ENCODE results near the gene SAPCD2.

Gene SAPCD2

GRCh38 chr9:137110911-137111787, 40.8 kb upstream of the SAPCD2 start:
- TF ChIP-seq ZNF274 (IDR thresholded peaks at IDR 0.05; ENCODE audit: low read depth, low read length) (no peak), YY1 (IDR thresholded peaks at IDR 0.05; ENCODE audit: insufficient read depth, insufficient read length) (no peak), SUZ12 (IDR thresholded peaks at IDR 0.05; ENCODE audit: extremely low read depth, insufficient read depth, insufficient read length) (no peak)
- Histone ChIP-seq H3K27me3 (ENCODE audit: insufficient read depth, insufficient read length) (peaks cover 26% of the 10 kb centered on the region), H3K4me3 (ENCODE audit: insufficient read length, low read depth) (no peak overlapping the region), H3K9me3 (ENCODE audit: insufficient read depth, low read length) (no peaks in the 10 kb centered on the region), H3K36me3 (ENCODE audit: insufficient read depth, insufficient read length, low read length) (peaks cover 68% of the 10 kb centered on the region), H3K4me1 (ENCODE audit: insufficient read depth, insufficient read length) (peaks cover 11% of the 10 kb centered on the region), H3K9ac (ENCODE audit: insufficient read length, low read depth) (peak overlapping the region; percentile 4)
- no peak for DNase-seq (ENCODE audit: low read depth, low spot score)

GRCh38 chr9:137110147-137110910, 40.0 kb upstream of the SAPCD2 start:
- Histone ChIP-seq H3K9ac (ENCODE audit: insufficient read length, low read depth) (peak overlapping the region; percentile 10), H3K27me3 (ENCODE audit: insufficient read depth, insufficient read length) (peaks cover 21% of the 10 kb centered on the region), H3K4me3 (ENCODE audit: insufficient read length, low read depth) (no peak overlapping the region), H3K4me1 (ENCODE audit: insufficient read depth, insufficient read length) (peaks cover 6% of the 10 kb centered on the region), H3K9me3 (ENCODE audit: insufficient read depth, low read length) (no peaks in the 10 kb centered on the region), H3K36me3 (ENCODE audit: insufficient read depth, insufficient read length, low read length) (peaks cover 76% of the 10 kb centered on the region)
- TF ChIP-seq YY1 (IDR thresholded peaks at IDR 0.05; ENCODE audit: insufficient read depth, insufficient read length) (no peak), SUZ12 (IDR thresholded peaks at IDR 0.05; ENCODE audit: extremely low read depth, insufficient read depth, insufficient read length) (no peak), ZNF274 (IDR thresholded peaks at IDR 0.05; ENCODE audit: low read depth, low read length) (no peak)
- no peak for DNase-seq (ENCODE audit: low read depth, low spot score)

- H3K9ac ChIP-seq (ENCODE audit: insufficient read length, low read depth), result no peak overlapping the region
- no peaks in the 10 kb centered on the region for H3K9me3 ChIP-seq (ENCODE audit: insufficient read depth, low read length)
- H3K36me3 ChIP-seq (ENCODE audit: insufficient read depth, insufficient read length, low read length), result peaks cover 83% of the 10 kb centered on the region
- DNase-seq (ENCODE audit: low read depth, low spot score), result no peak
- peaks cover 13% of the 10 kb centered on the region for H3K27me3 ChIP-seq (ENCODE audit: insufficient read depth, insufficient read length)
- peaks cover 6% of the 10 kb centered on the region for H3K4me1 ChIP-seq (ENCODE audit: insufficient read depth, insufficient read length)
- no peak overlapping the region for H3K4me3 ChIP-seq (ENCODE audit: insufficient read length, low read depth)
- TF ChIP-seq SUZ12 (IDR thresholded peaks at IDR 0.05; ENCODE audit: extremely low read depth, insufficient read depth, insufficient read length), result no peak
- no peak for TF ChIP-seq YY1 (IDR thresholded peaks at IDR 0.05; ENCODE audit: insufficient read depth, insufficient read length)
- TF ChIP-seq ZNF274 (IDR thresholded peaks at IDR 0.05; ENCODE audit: low read depth, low read length), result no peak
Measured at GRCh38 chr9:137109250-137110146, 39.1 kb upstream of the SAPCD2 start.

GRCh38 chr9:137108608-137109249, 38.4 kb upstream of the SAPCD2 start:
- no peaks in the 10 kb centered on the region for H3K9me3 ChIP-seq (ENCODE audit: insufficient read depth, low read length)
- H3K4me1 ChIP-seq (ENCODE audit: insufficient read depth, insufficient read length), result peaks cover 6% of the 10 kb centered on the region
- DNase-seq (ENCODE audit: low read depth, low spot score), result no peak
- peaks cover 9% of the 10 kb centered on the region for H3K27me3 ChIP-seq (ENCODE audit: insufficient read depth, insufficient read length)
- H3K36me3 ChIP-seq (ENCODE audit: insufficient read depth, insufficient read length, low read length), result peaks cover 88% of the 10 kb centered on the region
- no peak overlapping the region for H3K9ac ChIP-seq (ENCODE audit: insufficient read length, low read depth)
- H3K4me3 ChIP-seq (ENCODE audit: insufficient read length, low read depth), result no peak overlapping the region
- TF ChIP-seq SUZ12 (IDR thresholded peaks at IDR 0.05; ENCODE audit: extremely low read depth, insufficient read depth, insufficient read length), result no peak
- no peak for TF ChIP-seq YY1 (IDR thresholded peaks at IDR 0.05; ENCODE audit: insufficient read depth, insufficient read length)
- TF ChIP-seq ZNF274 (IDR thresholded peaks at IDR 0.05; ENCODE audit: low read depth, low read length), result no peak

- peaks cover 92% of the 10 kb centered on the region for H3K36me3 ChIP-seq (ENCODE audit: insufficient read depth, insufficient read length, low read length)
- H3K4me1 ChIP-seq (ENCODE audit: insufficient read depth, insufficient read length), result peaks cover 5% of the 10 kb centered on the region
- no peak for DNase-seq (ENCODE audit: low read depth, low spot score)
- H3K4me3 ChIP-seq (ENCODE audit: insufficient read length, low read depth), result no peak overlapping the region
- H3K9me3 ChIP-seq (ENCODE audit: insufficient read depth, low read length), result peaks cover 6% of the 10 kb centered on the region; the same call in 1 of the 2 replicates
- TF ChIP-seq YY1 (IDR thresholded peaks at IDR 0.05; ENCODE audit: insufficient read depth, insufficient read length) (no peak), ZNF274 (IDR thresholded peaks at IDR 0.05; ENCODE audit: low read depth, low read length) (no peak), SUZ12 (IDR thresholded peaks at IDR 0.05; ENCODE audit: extremely low read depth, insufficient read depth, insufficient read length) (no peak)
- no peak overlapping the region for H3K9ac ChIP-seq (ENCODE audit: insufficient read length, low read depth)
- peaks cover 2% of the 10 kb centered on the region for H3K27me3 ChIP-seq (ENCODE audit: insufficient read depth, insufficient read length)
Measured at GRCh38 chr9:137107982-137108381, 37.6 kb upstream of the SAPCD2 start.

- Histone ChIP-seq H3K27me3 (ENCODE audit: insufficient read depth, insufficient read length) (no peaks in the 10 kb centered on the region), H3K4me3 (ENCODE audit: insufficient read length, low read depth) (no peak overlapping the region), H3K9ac (ENCODE audit: insufficient read length, low read depth) (no peak overlapping the region), H3K4me1 (ENCODE audit: insufficient read depth, insufficient read length) (peaks cover 3% of the 10 kb centered on the region), H3K9me3 (ENCODE audit: insufficient read depth, low read length) (peaks cover 12% of the 10 kb centered on the region; the same call in 1 of the 2 replicates), H3K36me3 (ENCODE audit: insufficient read depth, insufficient read length, low read length) (peaks cover 92% of the 10 kb centered on the region)
- no peak for DNase-seq (ENCODE audit: low read depth, low spot score)
- TF ChIP-seq ZNF274 (IDR thresholded peaks at IDR 0.05; ENCODE audit: low read depth, low read length), result no peak
- no peak for TF ChIP-seq YY1 (IDR thresholded peaks at IDR 0.05; ENCODE audit: insufficient read depth, insufficient read length)
- no peak for TF ChIP-seq SUZ12 (IDR thresholded peaks at IDR 0.05; ENCODE audit: extremely low read depth, insufficient read depth, insufficient read length)
Measured at GRCh38 chr9:137107312-137107921, 37.1 kb upstream of the SAPCD2 start.

Data from NT2/D1 (cell line).